ENCODE measurements around the gene GNAS-AS1.
A peak's percentile ranks its signal among the peaks of the same experiment; 100 is the strongest.

The GNAS-AS1 gene

DNA sequence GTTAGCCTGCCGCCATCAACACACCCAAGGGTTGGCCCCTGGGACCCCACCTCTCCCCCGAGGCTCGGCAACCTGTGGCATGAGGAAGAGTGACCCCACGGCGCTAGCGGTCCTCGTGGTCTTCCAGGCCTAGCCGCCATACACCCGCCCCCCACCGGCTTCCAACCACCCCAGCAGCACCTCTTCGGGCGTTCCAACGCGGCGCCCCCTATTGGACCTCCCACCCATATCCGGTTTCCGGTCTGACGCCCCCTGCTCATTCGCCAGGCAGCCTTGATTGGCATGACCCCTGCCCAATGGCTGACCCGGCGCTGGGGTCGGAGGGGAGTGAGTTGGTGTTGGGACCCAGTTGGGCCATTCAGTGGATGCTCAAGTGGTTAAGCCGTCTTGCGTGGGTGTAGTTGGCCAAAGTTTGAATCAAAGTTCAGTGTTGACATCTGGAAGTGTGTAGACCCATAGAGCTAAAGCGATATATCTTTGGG is at the start of gene GNAS-AS1:
GNAS-AS1 (minus strand) TSS at position 210 of the 482 bp plus-strand sequence.
- Histone ChIP-seq H4K20me1 (ENCODE audit: low read depth, low read length) (no peaks in the 10 kb centered on the region), H3K27ac (ENCODE audit: low read depth, low read length) (no peak within 1 kb of the TSS)

DNA sequence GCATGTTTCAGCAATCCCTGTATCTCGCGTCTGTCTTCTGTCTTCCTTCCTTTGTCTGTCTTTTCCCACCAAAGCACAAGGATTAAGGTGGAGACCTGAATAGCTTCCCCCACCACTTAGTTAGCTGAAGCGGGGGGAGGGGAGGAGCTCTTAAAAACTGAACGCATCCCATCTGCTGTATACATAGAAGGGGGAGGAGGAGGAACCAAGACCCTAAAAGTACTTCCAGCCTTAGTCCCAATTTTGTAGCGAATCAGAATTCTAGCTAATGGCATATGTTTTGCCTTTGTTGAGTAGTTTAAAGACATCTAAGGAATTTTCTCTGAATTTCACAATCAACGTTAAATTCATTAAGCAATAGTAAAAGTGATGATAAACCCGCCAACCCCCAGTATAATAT is 49.7 kb upstream of the GNAS-AS1 start:
- Histone ChIP-seq H3K4me3 (ENCODE audit: insufficient read depth, low read length, poor library complexity, severe bottlenecking) (no peak overlapping the region), H3K27me3 (ENCODE audit: low read length) (no peaks in the 10 kb centered on the region), H3K9me2 (replicated peaks; ENCODE audit: insufficient read depth, low read length) (no peaks in the 10 kb centered on the region), H3K36me3 (ENCODE audit: low read length) (peaks cover 62% of the 10 kb centered on the region; the same call in 1 of the 2 replicates), H3K4me2 (ENCODE audit: low read depth, low read length, poor library complexity, severe bottlenecking) (no peak overlapping the region), H2AFZ (ENCODE audit: low read depth, low read length, severe bottlenecking) (no peak overlapping the region), H3F3A (ENCODE audit: insufficient read depth) (peaks cover 38% of the 10 kb centered on the region), H3K9ac (ENCODE audit: low read length) (no peak overlapping the region), H4K20me1 (ENCODE audit: low read depth, low read length) (peaks cover 20% of the 10 kb centered on the region; the same call in 1 of the 2 replicates), H3K9me3 (ENCODE audit: insufficient read depth, low read length) (no peaks in the 10 kb centered on the region), H3K27ac (ENCODE audit: low read depth, low read length) (no peak overlapping the region), H3K79me2 (ENCODE audit: insufficient read depth, low read length) (peaks cover 78% of the 10 kb centered on the region)
- no peak for TF ChIP-seq EZH2phosphoT487 (conservative IDR thresholded peaks at IDR 0.05; ENCODE audit: low read length)

More for the DNA sequence above, at the start of gene GNAS-AS1:
- Histone ChIP-seq H3K9me3 (ENCODE audit: insufficient read depth, low read length) (no peaks in the 10 kb centered on the region), H3K79me2 (ENCODE audit: insufficient read depth, low read length) (peaks cover 28% of the 10 kb centered on the region), H3K4me2 (ENCODE audit: low read depth, low read length, poor library complexity, severe bottlenecking) (peak within 1 kb of the TSS; percentile 72), H2AFZ (ENCODE audit: low read depth, low read length, severe bottlenecking) (peak within 1 kb of the TSS; percentile 79), H3K36me3 (ENCODE audit: low read length) (no peaks in the 10 kb centered on the region), H3K9me2 (replicated peaks; ENCODE audit: insufficient read depth, low read length) (no peaks in the 10 kb centered on the region), H3K27me3 (ENCODE audit: low read length) (no peaks in the 10 kb centered on the region), H3F3A (ENCODE audit: insufficient read depth) (no peaks in the 10 kb centered on the region), H3K4me3 (ENCODE audit: insufficient read depth, low read length, poor library complexity, severe bottlenecking) (peak within 1 kb of the TSS; percentile 68), H3K9ac (ENCODE audit: low read length) (peak within 1 kb of the TSS; percentile 68)
- TF ChIP-seq EZH2phosphoT487 (conservative IDR thresholded peaks at IDR 0.05; ENCODE audit: low read length) = no peak
- TF ChIP-seq, protein P1, sequence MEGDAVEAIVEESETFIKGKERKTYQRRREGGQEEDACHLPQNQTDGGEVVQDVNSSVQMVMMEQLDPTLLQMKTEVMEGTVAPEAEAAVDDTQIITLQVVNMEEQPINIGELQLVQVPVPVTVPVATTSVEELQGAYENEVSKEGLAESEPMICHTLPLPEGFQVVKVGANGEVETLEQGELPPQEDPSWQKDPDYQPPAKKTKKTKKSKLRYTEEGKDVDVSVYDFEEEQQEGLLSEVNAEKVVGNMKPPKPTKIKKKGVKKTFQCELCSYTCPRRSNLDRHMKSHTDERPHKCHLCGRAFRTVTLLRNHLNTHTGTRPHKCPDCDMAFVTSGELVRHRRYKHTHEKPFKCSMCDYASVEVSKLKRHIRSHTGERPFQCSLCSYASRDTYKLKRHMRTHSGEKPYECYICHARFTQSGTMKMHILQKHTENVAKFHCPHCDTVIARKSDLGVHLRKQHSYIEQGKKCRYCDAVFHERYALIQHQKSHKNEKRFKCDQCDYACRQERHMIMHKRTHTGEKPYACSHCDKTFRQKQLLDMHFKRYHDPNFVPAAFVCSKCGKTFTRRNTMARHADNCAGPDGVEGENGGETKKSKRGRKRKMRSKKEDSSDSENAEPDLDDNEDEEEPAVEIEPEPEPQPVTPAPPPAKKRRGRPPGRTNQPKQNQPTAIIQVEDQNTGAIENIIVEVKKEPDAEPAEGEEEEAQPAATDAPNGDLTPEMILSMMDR (IDR thresholded peaks at IDR 0.05; ENCODE audit: insufficient read depth, low read length, poor library complexity, severe bottlenecking) = no peak

DNA sequence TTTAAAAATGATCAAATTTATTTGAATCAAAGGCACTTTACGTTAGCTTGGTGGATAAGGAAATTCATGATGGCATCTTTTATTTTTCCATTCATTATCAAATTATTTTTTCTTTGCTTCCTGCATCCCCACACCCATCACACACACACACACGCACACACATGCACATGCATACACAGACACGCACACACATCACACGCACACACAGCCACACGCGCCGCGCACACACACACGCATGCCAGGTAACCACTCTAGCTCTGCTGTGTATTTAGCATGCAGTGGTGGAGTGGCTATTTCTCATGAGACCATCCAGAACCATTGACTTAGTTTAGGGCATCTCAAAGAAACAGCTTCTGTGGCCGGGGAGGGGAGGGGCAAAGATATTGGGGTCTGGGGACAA is 48.8 kb upstream of the GNAS-AS1 start:
- Histone ChIP-seq H3K79me2 (ENCODE audit: insufficient read depth, low read length) (peaks cover 87% of the 10 kb centered on the region), H4K20me1 (ENCODE audit: low read depth, low read length) (peaks cover 23% of the 10 kb centered on the region), H3F3A (ENCODE audit: insufficient read depth) (peaks cover 31% of the 10 kb centered on the region), H3K27ac (ENCODE audit: low read depth, low read length) (no peak overlapping the region), H3K36me3 (ENCODE audit: low read length) (peaks cover 58% of the 10 kb centered on the region; the same call in 1 of the 2 replicates), H2AFZ (ENCODE audit: low read depth, low read length, severe bottlenecking) (no peak overlapping the region), H3K4me2 (ENCODE audit: low read depth, low read length, poor library complexity, severe bottlenecking) (no peak overlapping the region), H3K27me3 (ENCODE audit: low read length) (no peaks in the 10 kb centered on the region), H3K9me2 (replicated peaks; ENCODE audit: insufficient read depth, low read length) (no peaks in the 10 kb centered on the region), H3K9me3 (ENCODE audit: insufficient read depth, low read length) (no peaks in the 10 kb centered on the region), H3K9ac (ENCODE audit: low read length) (no peak overlapping the region), H3K4me3 (ENCODE audit: insufficient read depth, low read length, poor library complexity, severe bottlenecking) (no peak overlapping the region)
- TF ChIP-seq EZH2phosphoT487 (conservative IDR thresholded peaks at IDR 0.05; ENCODE audit: low read length) = no peak

DNA sequence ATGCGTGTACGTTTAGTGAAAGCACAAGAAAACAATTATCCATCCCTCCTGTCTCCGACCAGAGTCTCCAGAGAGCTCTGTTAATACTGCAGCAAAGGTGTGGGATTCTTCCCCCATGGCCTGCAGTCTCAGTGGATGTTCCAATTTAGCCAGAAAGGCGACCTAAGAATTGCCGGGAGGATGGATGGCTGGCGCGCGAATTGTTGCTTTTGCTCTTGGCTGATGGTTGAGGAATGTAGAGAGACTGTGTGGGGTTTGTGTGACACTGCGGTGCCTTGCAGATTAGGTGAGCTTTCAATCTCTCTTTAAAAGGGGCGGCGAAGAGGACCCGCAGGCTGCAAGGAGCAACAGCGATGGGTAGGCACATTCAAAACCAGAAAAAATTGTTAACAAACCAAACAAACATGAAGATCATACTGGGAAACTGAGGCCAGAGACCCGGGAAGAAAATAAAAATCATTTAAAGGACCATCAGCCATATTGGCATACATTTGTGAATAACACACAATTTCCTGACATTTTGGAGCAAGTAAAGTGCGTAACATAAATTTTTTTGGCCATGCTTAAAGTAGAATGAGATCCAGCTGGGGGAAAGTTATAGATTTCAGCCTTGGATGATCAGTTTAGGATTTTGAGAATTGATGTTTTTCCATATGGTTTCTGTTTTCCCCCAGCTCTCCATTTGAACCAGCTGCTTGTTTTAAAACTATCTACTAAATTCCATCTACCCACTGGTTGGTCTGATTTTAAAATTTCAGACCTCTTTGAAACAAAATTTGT is 48.1 kb upstream of the GNAS-AS1 start:
- peaks cover 54% of the 10 kb centered on the region; the same call in 1 of the 2 replicates for H3K36me3 ChIP-seq (ENCODE audit: low read length)
- peaks cover 94% of the 10 kb centered on the region for H3K79me2 ChIP-seq (ENCODE audit: insufficient read depth, low read length)
- no peak overlapping the region for H3K4me2 ChIP-seq (ENCODE audit: low read depth, low read length, poor library complexity, severe bottlenecking)
- peaks cover 30% of the 10 kb centered on the region for H4K20me1 ChIP-seq (ENCODE audit: low read depth, low read length)
- H3K27me3 ChIP-seq (ENCODE audit: low read length) = no peaks in the 10 kb centered on the region
- H3K27ac ChIP-seq (ENCODE audit: low read depth, low read length) = no peak overlapping the region
- peaks cover 24% of the 10 kb centered on the region for H3F3A ChIP-seq (ENCODE audit: insufficient read depth)
- no peak overlapping the region for H2AFZ ChIP-seq (ENCODE audit: low read depth, low read length, severe bottlenecking)
- H3K9me2 ChIP-seq (replicated peaks; ENCODE audit: insufficient read depth, low read length) = no peaks in the 10 kb centered on the region
- H3K9me3 ChIP-seq (ENCODE audit: insufficient read depth, low read length) = no peaks in the 10 kb centered on the region
- no peak overlapping the region for H3K4me3 ChIP-seq (ENCODE audit: insufficient read depth, low read length, poor library complexity, severe bottlenecking)
- TF ChIP-seq EZH2phosphoT487 (conservative IDR thresholded peaks at IDR 0.05; ENCODE audit: low read length) = no peak
- TF ChIP-seq, protein P1 (IDR thresholded peaks at IDR 0.05; ENCODE audit: insufficient read depth, low read length, poor library complexity, severe bottlenecking) = no peak
- H3K9ac ChIP-seq (ENCODE audit: low read length) = no peak overlapping the region

Data from SU-DHL-6 (cell line).